Hematopoietic multipotent progenitor cell treated with erythropoietin and hydrocortisone succinate and interleukin-3 and kit ligand, for 15 days (in vitro differentiated cells): Measurements from ENCODE around the gene PLAC1.

Experiments
- DNase-seq: peaks from one replicate; pipeline ENCODE4 v3.0.0-alpha.2; 2015; ENCODE audit warnings: low spot score

PLAC1 gene

DNA sequence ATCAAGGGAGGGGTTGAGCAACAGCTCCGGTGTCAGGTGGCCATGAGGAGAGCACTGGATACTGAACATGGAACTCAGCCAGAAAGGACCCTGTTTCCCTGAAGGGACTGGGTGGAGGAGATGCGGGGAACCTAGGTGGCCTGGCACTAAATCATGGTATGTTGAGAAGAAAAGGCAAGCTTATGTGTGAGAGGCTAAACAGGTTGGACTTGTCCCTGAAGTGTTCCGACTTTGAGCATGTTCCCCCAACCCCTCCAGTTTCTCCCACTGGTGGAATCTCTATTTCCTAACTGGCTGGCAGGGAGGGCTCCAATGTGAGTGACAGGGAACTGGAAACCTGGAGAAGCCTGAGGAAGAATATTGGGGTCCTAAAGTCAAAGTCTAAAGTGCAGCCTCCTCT lies 69.5 kb downstream of the PLAC1 start:
- no peak for DNase-seq

DNA sequence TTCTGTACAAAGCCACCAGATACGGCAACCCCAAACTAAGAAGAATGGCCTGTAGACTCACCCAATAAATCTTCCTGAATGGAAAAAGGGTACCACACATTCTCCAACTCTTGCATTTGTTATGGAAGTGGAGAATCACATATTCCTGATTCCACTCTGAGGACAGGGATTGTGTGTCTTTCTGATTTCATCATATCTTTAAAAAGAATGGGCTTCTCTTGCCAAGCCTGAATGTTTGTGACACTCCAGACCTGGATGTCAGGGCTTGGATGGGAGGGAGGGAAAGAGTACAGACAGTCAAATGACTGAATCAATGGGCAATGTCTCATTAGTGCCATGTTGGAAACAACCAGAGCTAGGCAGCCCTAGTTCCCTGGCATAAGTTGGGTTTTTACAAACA lies 77.4 kb downstream of the PLAC1 start:
- DNase-seq, result no peak

DNA sequence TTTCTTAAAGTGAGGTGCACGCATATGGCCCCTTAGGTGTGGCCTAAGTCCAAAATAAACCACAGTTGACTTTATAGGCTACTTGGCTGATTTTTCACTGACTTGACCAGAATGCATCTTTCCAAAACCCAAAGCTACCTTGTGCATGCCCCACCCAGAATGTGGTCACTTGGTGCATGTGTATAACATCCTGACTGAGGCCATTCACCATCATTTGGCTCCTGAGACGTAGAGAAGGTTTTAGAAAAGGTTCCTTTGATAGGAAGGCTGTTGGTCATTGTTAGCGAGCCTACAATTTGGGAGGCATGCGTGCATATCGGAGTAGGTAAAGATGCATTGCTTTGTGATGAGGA lies 84.6 kb downstream of the PLAC1 start:
- no peak for DNase-seq

DNA sequence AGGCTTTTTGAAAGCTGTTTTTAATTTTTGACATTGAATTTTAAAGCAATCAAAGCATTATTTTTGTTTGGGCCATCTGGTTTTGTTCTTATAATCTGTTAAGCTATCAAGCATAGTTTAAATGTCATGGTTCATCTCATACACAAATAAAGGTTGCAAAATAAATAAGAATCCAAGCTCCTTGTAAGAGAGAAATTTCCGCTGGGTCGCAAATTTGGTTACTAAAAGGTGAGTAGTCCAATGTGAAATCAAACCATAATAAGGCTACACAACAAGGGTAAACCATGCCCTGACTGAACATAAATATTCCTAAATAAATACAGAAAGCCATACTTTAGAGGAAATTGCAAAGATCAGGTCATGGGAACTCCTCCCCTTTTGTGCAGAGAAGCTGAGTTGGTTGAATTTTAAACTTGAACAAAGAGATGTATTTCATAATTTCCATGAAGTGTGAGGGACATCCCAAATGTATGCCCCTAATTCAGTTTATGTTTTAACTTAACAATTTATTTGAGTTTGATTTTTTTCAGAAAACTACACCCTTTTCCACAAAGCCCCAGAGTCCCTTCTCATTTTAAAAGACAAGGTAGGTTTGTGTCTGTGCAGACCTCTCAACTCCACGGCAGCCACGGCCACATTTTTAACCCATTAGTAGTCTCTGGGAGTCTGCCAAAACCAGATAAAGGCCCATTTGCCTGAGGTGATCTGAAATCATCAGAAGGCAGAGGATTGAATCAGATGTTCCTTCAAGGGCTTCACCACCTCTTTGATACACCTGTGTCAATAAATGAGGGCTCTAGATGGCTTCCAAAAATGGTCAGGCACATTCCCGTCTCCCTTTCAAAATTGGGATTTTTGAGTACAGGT lies 85.2 kb downstream of the PLAC1 start:
- DNase-seq, result no peak

DNA sequence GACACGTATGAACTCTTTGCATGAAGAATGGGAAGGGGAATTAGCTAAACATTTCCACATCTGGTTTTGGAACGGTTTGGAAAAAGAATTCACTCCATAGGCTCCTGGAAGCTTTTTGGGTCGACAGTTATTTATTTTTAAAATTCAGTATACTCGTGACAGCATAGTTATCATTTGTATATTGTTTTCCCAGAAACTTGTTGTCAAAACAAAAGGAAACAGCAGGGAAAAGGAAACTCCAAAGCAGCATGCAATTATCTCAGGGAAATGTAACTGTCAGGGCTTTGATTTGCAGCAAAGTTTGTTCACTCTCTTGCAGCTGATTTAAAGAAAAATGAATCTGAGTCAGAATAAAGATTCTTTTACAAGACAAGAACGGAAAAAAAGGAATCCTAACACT lies 86.5 kb downstream of the PLAC1 start:
- DNase-seq, result no peak

DNA sequence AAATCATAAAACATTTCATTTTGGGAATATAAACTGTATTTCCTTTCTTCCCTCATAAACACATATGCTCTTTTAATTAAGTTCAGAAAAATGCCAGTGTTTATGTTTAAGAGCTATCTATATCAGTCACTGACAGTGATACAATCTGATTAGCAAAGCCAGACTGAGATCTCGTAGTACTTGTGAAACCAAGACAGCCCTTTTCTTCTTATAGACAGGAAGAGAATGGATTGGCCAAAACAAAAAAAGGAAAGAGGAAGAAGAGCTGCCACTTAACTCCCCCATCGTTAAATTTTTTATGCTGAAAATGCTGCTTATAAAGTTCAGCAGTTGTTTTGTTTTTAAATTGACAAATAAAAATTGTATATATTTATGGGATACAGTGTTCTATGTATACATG lies 87.4 kb downstream of the PLAC1 start:
- DNase-seq, result no peak

DNA sequence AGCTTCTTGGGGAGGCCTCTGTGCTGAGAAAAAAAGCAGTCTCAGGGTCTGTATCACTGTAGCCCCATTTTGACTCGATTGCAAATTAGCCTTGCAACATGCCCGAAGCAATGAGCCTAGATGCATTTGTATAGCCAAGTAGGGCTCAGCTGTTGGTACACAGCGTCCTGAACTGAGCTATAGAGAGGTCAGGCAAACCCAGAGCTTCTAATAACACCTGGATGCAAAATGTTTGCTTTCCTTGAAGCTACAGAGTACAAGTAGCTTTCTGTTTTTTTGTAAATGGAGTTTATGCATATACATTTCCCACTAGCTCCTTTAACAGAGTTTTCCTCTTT lies 87.8 kb downstream of the PLAC1 start:
- DNase-seq, result no peak

DNA sequence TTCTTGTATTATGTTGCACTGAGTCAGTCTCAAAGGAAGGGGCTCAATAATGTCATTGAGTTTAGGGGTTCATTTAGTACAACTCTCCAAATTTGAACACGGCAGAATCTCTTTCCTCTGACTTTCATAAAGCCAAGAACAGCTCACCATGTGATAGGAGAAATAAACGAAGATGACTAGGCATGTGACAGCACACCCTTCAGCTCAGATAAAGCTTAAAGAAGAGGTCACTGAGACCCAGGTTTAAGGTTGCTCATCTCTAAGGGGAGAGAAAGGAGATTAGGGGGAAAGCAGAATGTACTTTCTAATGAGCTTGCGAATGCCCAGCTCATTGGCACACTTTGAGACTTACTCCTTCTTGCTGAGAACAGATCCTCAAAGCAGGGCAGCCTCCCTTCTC lies 89.0 kb downstream of the PLAC1 start:
- no peak for DNase-seq

DNA sequence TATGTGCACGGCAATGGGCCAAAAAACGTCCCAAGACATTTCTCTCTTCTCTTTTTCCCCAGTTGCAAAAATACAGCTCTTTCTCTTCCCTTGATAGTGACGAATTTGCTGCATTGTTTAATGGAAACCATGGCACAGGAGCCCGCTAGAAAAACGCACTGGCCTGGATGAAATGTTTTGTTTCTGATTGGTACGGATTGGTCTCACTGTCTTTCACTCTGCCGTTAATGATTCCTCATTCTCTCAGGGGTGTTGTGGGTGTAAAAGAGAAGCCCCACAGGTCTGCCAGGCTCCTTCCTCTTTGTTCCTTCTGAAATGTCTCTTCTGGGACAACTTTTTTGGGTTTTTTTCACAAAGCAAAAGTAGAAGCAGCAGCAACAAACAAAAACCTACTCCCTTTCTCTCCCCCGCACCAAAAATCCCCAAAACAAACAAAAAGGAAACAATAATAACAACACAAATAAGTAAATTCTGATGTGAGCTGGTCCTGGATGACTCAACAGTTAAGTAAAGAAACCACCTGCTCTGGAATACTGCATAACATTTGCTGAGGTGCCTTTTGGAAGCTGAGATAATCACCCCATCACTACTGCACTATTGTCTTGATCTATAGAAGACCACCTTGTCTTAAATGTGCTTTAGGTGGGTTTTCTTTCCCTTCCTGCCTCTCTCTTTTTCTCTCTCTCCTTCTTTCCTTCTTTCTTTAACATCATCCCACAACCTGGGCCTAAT lies 89.8 kb downstream of the PLAC1 start:
- DNase-seq, result no peak

DNA sequence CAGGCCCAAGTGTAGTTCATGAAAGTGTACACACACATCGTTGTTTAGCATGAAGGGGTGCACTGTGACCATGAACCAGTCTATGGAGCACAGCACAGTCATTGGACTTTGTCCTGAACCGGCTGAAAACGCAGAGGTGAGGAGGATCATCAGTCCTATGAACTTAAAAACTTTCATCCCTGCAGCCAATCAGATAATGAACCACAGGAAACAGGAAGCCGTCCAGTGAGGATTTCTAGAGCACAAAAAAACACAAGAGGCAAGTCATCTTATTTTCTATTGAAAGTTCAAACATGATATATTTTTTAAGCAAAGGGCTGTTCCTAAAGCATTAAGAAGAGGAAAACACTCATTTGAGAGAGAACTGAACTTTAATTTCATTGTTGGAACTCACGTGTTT lies 91.8 kb downstream of the PLAC1 start:
- no peak for DNase-seq

DNA sequence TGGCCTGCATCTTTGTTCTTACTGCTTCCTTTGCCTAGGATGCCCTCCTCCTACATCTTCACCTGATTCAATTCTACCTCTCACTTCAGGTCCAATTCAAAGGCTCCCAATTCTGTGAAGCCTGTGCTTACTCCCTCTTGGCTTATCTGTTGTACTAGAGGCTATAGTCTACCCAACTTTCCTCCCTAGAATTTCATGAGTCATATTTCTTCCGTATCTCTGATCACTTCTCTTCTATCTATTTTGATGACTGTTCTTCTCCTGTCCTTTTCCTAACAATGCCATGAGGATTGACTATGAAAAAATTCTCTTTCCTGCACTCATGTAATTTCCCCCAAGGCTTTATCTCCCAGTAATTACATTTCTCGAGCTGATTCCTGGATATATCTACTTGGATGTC lies 96.3 kb downstream of the PLAC1 start:
- DNase-seq, result no peak

DNA sequence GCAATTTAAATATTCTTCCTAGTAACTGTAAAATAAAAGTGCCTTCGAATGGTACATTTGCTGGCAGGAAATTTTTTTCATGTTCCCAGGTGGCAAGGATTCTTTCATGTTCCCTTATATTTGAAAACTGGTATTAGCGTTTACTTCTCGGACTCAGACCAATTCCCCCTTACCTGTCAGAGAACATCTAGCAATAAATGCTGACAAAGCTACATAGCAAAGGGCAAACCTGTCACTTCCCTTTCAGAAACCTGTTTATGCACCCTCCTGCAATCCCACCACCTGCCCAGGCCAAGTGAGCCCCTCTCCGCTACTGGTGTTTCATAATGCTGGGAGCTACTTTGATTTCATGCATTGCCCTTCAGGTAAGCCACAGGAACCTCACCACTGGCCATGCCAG lies 100.1 kb downstream of the PLAC1 start:
- no peak for DNase-seq

DNA sequence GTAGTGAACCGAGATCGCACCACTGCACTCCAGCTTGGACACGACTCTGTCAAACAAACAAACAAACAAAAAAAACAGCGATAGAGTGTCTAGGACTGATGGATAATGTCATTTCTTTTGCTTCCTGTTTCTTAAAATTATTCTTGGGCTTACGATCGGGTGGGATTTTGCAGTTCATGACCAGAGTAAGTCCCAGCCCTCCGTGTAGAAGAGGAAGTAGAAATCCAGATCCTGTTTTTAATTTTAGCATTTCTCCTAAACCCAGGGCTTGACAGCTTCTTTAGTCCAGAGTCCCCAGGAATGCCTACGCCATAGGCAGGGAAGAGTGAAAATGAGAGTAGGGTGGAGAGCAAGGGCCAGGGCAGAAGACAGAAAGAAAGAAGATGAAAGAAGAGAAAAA lies 104.0 kb downstream of the PLAC1 start:
- DNase-seq, result no peak

DNA sequence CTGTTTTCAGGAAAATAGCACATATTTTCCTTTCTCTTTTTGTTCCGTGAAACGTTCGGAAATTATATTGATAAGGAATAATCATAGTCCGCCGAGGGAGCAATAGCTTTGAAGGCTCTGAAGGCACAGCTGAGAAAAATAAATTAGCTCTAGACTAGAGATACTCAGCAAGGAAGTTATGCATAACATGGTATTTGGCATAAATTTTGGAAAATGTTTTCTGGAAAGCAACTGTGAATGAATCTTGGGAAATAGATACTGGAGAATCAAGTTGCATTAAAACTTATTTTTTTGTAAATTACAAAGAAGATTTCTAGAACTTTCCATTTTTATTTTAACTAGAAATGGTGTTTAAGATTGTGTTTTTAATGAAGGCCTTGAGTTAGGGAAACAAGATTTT lies 105.9 kb downstream of the PLAC1 start:
- DNase-seq, result no peak

DNA sequence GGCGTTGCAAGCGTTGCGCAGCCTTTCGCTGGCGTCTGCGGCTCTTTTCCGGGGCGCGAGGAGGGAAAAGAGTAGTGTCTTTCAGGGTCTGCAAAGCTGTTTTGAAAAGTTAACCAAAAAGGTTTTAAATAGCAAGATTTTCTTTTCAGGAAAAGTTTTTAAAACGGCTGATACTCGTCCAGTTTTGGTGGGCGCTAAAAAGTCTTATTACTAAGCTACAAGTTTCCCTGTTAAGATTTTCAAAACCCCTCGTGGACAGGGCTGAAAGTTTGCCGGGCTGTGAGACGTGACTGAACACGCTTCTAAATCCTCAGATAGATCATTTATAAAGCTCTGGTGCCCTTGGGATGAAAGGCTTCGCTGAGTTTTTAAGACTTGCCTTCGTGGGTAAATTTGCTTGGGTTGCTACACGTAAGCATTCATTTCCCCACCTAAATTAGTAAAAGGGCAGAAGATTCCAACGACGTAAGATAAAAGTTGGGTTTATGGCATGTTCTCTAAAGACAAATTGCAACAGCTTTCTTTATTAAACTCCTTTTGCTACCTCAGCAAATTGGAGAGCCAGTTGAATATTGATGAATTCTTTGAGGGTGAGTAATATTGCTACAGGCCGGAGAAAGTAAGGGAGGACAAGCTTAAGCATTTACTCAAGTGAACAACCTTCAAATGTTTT lies 106.8 kb downstream of the PLAC1 start:
- DNase-seq, result no peak

DNA sequence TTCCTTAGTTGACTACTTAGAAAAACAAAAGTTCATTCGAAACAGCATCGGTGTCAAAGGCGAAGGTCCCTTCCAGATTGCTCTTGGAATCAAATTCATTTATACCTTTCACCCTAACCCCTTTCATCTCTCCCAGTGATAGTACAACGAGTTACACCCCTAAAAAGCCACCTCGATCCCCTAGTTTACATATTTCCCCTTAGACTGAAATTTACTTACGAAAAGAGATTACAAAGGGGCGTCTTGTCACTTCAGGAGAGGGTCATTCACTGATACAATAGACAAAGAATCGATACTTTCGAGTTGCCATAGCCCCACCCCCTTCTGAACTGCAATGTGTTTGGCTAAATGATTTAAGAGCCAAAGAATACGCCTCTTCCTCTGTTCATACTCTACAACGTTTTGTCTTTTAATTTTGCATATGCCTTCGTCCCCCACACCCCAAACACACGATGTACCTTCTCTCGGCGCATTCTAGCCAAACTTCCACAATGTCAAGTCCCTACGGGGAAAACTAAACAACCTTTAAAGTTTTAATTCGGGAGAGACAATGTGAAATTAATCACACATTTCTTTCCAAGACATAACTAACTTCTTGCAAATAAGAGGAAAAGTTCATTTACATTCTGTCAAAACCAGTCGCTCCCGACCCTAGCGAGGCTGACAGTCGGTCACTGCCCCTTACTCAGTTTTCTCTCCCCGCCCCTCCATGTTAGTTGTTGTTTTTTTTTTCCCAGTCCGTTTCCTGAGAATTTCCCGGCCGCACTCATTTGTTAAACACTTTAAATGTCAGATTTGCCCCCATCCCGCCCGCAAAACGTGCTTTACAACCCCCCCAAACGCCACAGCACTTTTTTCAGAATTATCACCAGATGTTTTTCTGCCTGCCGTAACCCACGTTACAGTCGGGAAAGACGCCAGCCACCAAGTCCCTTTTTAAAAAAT lies 109.7 kb downstream of the PLAC1 start:
- DNase-seq, result no peak

DNA sequence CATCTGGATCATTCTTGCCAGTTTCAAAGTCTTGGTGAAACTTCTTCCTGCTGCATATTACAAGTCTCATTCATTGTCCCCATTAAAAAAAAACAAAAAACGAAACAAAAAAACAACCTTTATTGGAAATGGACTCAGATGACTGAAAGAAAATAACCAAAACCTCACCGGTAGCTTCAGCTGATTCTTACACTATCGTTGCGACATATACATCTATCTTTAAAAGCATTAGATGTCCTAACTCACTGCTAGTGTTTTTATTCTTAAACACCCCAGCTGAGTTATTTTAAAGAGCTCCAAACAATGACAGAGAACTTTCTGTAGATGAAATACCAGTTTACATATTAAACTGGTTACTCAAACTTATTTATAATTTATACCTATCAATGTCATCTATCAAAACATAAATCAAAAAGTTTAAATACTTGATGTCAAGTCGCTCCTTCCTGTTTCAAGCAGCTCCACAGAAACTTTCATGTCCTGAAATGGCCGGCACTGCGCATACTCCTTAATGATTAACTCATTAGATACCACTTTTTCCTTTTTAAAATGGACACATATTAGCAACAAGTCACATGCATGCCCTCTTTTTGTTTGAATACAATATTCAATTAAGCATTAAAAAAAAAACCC lies 111.1 kb downstream of the PLAC1 start:
- no peak for DNase-seq

DNA sequence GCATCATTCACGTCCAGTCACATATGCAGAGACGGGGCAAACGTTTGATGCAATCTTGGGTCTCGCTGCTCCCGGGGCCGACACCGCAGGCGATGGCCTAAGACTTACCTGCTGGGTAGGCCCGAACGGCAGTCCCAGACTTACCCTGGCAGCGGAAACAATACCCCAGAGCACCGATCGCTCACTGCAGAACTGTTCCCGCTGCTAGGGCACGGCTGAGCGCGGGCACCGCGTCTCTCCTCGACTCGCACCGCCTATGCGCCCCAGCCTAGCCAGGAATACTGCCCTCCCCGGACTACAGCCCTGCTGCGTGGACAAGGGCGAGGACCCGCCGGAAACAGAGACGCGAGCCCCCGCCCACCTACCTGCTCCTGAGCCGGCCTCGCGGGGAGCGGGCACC lies 112.1 kb downstream of the PLAC1 start:
- no peak for DNase-seq

DNA sequence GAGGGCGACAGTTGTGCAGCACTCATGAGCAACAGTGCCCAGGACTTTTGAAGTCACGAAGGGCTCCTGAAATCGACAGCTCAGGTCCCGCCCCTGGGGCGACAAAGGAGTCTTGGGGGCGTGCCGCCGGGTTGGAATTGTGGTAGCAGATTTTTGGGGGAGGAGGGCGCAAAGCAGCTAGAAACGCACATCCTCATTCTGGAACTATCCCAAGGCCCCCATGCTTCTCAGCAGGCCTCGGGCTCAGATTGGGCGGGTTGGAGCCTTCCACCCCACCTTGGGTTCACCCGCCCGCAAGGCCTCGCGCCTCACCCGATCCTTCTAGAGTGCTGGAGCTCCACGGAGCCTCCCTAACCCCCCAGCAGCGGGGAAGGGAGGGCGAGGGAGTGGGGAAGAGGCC lies 112.8 kb downstream of the PLAC1 start:
- no peak for DNase-seq

DNA sequence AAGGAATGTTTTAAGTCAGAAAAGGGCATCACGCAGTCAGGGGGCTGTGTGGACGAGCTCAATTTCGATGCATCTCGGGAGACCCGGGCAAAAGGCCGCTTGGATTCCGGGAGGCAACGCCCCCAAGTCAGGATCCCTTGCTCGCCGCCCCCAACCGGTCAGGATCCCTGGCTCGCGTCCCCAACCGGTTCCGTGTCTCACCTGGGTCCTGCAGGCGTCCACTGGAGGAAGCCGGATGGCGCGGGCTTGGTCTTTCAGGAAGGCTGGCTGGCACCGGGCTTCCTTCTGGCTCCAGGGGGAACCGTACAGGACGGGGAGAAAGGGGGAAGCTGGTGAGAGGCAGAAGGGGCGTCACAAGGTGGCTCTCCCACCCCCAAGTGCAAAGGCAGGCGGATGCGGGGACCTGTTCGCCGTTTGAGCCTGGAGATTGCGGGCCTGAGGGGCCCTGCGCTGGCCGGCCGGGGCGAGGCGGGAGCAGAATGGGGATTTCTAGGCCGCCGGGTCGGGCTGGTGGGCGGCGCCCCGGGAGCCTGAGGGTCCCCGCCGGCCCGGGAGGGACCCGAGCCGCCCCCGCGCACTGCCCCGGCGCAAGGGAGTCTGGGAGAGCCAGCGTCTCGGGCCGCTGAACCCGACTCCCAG lies 113.6 kb downstream of the PLAC1 start:
- DNase-seq, result no peak

DNA sequence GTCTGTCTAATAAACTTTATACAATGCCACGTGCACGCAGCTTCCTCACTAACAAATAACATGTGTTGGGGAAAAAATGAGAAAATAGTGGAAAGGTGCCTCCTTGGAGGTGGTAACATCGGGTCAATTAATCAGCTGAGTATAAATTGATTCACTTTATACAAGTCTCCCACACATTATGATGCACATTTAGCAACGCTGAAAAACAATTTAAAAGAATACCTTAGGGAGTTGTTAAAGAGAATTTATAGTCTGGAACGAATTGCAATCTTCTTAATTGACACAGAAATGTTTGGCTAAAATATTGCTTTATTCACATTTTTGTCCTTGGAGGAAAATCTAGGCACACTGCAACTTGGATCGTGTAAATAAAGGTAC lies 114.1 kb downstream of the PLAC1 start:
- no peak for DNase-seq
